GM19328 (cell line): ENCODE measurements around the gene PIP5K1C.

Experiments
- ATAC-seq: cut with Tn5 transposase; IDR thresholded peaks from one replicate; pipeline ENCODE4 v1.9.1; 2021; ENCODE audit warnings: mild to moderate bottlenecking, moderate library complexity; ENCODE audit not compliant: unreplicated experiment

PIP5K1C gene

DNA sequence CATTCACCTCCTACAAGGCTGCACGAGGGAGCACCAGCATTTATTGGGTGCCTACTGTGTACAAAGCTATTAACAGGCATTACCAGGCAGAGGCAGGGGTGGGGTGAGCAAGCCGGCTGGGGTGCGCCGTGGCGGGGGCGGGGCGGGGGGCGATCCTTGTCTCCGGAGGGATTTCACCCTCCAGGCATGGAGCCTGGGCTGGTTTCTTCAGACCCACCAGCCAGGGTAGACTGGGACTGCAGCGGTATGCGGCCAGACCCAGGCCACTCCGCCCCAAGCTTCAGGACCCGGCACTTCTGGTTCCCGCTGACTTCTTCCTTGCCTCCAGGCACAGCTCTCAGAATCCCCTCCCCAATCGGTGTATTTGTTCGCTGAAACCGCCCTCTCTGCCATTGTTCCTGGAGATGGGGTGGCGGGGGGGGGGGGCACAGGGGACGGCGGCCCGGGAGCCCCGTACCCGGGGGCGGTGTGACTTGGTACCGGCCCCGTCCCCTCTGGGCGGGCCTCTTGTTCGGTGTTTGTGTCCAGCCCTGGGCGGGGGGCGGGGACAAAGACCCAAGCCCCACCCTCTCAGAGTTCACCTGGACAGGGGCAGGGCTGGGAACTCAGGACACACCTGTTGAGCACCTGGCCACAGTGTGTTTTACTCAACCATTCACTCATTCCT, 22.3 kb upstream of the PIP5K1C start:
- no peak for ATAC-seq

DNA sequence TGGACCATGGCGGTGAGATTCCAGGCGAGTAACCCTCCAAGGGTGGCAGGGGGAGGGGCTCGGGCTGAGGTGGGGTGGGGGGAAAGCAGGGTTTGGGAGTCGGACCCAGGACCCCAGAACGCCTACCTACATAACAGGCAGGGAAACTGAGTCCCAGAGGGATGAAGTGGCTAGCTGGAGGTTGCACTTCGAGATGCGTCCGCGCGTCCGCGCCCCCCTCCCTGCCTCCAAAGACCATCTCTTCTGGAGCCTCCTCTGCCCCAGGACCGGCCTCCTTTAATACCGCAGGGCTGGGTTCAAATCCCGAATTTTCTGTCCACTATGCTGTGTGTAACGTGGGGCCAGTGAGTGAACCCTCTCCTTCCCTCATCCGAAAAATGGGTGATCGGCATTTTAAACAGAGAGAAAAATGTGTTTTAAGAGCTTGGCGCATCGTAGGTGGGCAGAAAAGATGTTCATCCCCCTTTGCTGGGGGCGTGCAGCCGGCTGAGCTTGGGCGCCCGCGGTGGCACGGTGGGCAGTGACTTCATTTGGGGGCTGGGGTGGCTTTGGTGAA, 21.7 kb upstream of the PIP5K1C start:
- no peak for ATAC-seq

DNA sequence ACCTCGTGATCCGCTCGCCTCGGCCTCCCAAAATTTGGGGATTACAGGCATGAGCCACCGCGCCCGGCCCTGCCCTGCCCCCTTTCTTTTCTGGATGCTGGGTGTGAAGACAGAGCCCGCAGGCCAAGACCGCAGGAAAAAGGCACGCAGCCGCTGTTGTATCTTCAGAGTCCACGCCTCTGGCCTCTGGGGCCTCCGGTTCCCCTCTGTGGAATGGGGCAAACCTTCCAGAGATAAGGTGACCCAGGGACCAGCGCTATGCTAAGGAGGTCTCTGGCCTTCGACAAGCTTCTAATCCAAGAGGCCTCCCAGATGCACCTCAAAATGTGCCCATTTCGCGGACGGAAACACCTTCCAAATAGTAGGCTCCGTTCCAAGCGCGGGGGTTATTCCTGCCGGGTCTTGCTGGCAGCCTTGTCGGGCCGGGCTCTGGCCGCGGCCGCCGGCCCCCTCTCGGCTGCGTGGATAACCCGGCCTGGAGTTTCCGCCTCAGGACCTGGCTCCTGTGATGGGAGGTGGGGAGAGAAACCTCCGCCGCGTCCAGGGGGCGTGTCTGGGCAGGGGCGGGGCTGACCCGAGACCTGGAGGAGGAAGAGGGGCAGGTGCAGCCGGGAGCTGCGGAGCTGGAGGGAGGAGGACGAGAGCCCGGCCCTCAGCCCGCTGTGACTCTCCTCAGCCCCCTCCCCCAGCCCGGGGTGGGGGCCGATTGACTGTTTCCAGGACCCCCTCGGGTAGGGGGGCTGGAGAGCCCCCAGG, 21.0 kb upstream of the PIP5K1C start:
- ATAC-seq: no peak

DNA sequence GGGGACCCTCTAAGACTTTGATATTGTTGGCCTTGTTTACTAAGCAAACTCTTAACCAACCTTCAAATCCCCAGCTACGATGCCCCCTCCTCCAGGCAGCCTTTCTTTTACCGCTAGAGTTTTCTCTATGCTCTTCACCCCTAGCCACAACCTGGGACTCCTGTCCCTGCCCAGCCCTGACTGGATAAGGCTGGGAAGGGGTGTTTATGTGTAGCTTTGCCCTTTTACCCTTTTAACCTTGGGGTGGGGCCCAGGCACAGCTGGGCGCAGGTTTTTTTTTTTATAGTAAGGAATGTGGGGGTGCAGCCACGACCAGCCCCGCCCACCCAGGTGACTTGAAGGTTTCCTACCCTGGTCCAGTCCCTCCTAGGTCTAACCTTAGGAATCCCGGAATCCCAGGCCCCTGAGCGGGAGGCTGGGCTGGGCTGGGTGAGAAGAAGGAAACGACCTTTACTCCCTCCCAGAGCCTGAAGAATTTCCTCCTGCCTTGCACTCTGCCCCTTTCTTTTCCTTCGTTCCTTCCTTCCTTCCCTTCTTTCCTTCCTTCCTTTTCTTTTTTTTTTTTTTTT, 20.2 kb upstream of the PIP5K1C start:
- no peak for ATAC-seq

DNA sequence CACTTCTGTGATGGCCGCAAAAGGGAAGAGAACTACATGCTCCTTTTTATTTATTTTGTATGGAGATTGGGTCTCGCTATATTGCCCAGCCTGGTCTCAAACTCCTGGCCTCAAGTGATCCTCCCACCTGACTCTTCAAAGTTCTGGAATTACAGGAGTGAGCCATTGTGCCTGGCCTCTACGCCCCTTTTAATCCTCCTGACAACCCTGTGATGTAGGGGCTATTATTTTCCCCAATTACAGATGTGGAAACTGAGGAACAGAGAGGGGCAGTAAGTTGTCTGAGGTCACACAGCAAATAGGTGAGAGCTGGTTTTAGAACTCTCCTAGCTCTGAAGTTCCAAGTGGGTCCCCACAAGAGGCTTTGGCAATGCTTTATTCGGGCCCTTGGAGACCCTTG, 19.6 kb upstream of the PIP5K1C start:
- ATAC-seq: no peak

DNA sequence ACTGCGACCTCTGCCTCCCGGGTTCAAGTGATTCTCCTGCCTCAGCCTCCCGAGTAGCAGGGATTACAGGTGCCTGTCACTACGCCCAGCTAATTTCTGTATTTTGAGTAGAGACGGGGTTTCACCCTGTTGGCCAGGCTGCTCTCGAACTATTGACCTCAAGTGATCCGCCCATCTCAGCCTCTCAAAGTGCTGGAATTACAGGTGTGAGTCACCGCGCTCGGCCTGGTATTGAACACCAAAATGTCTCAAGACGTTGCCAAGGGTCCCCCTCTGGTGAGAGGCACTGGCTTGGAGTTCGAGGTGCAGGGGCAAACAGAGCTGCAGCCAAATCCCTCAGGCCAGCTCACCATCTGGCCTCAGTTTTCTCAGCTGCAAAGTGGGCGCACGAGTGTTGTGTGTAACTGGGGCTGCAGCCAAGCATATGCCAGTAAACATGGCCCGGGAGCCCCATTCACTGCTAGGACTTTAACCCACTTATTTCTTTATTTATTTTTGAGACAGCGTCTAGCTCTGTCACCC, 15.9 kb upstream of the PIP5K1C start:
- no peak for ATAC-seq

DNA sequence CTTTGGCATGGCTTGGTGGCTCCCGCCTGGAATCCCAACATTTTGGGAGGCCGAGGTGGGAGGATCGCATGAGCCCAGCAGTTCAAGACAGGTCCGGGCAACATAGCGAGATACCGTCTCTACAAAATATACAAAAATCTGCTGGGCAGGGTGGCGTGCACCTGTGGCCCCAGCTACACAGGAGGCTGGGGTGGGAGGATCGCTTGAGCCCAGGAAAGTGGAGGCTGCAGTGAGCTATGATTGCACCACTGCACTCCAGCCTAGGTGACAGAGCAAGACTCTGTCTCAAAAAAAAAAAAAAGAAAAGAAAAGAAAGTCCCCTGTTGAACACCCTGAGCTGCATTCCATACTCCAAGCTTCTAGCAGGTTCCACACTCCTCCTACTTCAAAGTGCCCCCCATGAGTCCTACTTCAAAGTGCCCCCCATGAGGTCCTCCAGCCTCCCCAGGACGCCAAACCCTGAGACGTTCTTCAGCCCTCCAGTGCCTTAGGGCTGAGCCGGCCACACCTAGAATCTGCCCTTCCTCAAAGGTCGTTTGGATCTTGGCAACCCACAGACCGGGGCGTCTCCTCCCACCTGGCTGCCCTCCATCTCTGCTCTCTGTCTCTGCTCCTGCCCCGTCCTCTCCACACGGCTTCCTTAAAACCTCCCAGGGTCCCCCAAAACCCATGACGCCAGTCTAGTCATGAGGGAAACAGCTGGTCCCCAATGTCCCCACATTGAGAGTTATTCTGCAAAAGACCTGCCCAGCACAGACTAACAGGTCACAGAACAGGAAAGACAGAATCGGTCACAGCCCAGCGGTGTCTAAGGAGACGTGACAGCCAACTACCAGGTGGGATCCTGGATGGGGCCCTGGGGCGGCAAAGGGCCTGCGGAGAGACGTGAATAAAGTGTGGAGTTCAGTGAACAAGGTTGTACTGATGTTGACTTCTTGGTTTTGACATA, 12.7 kb upstream of the PIP5K1C start:
- ATAC-seq: no peak

DNA sequence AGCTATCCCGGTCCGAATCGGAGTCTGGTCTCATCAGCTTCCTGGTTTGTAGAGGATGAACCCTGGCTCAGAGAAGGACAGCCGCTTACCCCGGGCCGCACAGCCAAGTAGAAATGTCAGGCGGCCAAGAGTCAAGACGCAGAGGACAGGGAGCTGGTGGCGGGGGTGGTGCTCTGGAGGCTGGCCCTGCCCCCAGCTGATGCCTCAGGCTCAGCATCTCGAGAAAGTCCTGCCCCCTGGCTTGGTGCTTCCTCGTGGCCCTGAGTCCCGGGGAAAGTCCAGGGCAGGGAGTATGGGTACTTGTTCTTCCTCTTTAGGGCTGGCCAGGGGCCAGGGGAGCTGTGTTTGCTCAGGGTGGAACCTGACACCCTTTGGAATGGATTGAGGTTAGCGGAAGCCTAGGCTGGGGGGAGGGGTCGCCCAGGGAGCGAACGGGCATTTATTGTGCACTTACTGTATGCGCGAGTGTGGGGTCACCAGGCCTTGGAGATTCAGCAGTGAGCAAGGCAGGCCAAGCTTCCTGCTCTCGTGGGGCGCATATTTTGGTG, 10.1 kb upstream of the PIP5K1C start:
- no peak for ATAC-seq

DNA sequence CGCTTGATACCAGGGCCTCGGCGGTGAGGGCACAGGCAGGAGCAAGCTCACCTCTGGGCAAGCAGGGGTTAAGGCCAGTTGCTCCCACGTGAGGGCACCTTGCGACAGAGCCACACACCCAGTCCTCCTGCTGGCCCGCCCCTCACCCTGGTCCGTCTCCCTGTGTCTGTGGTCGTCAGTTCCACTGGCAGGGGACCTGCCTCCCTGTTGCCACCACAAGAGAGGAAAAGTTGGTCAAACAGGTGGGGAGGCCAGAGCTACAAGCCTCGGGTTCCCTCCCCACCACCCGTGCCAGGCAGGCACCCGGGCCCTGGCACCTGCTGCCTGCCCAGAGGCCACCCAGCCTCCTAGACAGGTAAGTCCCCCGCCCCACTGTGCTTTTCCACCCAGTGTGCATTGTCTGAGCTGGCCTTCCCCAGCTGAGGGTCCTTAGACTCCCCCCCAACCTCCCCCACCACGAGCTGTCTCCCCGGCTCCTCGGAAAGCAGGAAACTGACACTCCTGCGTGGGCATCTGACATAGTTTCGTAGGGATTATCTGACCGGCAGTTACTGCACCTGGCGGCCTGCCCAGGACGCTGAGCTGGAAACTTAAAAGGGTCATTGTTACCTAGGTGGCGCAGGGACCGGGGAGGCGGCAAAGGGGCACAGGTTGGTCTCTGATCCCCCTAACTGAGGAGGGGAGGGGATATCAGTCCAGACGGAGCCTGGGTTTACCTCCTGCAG, 8.1 kb upstream of the PIP5K1C start, which contains the start of gene TJP3:
Gene TJP3 (plus strand): TSS at position 178 of the 725 bp plus-strand sequence. CDS start 20,049 bp downstream, outside the sequence.
- no peak for ATAC-seq

DNA sequence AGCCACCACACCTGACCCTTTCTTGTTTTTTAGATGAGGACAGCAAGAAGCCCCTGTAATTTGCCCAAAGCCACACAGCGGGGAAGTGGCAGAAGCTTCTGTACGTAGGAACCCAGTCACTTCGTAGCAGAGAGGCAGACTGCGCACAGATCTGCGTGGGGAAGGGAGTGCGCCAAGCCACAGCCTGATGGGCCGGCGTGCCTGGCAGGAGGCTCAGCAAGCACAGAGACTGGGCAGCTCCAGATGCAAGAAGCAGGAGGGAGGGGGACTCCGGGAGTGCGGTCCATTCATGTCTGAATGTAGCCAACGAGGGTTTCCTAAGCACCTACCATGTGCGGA, 7.6 kb upstream of the PIP5K1C start:
- ATAC-seq: no peak

DNA sequence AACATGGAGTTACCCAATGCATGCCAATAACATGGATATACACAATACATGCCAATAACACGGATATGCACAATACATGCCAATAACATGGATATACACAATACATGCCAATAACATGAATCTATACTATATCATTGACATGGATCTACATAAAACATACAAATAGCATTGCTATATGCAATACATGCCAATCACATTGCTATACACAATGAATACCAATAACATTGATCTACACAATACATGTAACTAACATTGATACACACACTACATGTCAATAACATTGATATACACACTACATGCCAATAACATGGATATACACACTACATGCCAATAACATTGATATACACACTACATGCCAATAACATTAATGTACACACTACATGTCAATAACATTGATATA, 932 bp upstream of the PIP5K1C start:
- ATAC-seq: no peak

DNA sequence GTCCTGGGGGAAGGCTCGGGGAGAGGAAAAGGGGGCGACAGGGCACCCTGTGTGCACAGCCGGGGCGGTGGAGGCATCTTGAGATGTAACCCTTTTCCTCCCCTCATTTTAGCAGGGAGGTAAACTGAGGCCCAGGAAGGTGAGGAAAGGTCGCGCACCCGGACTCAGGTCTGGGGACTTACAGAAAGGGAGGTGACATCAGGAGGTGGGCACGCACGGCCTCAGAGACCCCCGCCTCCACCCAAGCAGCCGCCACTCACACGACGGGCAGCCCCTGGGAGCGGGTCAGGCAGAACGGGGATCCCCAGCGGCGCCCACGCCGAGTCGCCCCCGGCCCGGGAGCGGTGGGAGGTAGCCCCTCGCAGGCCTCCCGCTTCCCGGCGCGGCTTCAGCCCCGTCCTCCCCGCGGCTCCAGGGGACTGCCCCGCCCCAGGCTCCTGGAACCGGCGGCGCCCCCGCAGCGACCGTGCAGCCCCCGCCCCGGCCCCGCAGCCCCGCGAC, 477 bp downstream of the PIP5K1C start:
- ATAC-seq: peak; percentile 9

DNA sequence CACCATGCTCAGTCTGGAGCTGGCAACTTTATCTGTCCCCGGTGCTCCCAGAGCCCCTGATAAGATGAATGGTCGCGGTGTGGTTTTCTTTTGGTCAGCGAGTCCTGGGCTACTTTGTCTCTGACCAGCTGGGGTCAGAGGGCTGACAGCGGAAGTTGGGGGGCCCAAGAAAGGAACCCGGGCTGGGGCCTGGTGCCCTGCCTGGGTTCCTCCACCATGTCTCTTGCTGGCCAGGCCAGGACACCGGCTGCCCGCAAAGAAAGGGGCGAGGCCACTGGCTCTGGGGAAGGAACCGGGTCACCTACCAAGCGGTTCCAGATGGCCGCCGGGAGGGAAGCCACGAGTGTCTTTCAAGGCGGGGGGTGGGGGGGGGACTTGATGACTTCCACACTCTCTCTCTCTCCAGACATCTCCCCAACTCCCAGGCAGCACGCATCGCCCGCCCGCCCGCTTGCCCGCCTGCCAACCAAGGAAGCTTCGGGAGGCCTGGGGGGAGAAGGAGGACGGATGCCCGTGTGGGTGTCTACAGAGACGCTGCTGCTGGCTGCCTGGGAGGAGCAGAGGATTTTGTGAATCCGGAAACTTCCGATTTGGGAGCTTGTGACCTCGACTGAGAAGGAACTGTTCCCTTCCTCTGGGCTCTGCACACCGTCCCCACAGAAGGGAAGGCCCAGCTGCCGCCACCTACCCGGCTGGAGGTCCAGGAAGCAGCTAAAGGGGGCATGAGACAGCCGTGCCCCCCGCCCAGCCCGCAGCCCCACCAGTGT, 1.1 kb downstream of the PIP5K1C start:
- no peak for ATAC-seq

DNA sequence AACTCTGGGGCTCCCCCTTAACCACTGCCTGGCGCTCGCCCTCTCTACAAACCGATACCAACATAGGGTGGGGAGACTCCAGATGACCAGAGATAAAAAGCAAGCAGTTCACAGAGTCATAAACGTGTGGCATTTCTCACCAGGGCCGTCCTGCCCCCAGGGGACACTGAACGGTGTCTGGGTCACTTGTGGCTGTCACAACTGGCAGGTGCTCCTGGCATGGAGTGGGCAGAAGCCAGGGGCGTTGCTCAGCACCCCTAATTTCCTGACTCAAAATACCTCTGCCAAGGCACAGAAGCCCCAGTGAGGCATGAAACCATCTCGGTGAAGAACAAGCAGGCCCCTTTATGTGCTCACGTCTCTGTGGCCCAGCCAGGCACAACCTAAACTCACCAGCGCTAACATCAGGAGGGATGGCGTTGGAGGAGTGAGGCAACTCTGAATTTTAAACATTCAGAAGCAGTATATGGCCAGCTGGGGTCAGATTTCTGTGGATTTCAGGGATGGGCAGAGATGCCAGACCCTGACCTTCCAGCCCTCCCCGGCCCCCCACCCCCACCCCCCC, 1.8 kb downstream of the PIP5K1C start:
- ATAC-seq: no peak

DNA sequence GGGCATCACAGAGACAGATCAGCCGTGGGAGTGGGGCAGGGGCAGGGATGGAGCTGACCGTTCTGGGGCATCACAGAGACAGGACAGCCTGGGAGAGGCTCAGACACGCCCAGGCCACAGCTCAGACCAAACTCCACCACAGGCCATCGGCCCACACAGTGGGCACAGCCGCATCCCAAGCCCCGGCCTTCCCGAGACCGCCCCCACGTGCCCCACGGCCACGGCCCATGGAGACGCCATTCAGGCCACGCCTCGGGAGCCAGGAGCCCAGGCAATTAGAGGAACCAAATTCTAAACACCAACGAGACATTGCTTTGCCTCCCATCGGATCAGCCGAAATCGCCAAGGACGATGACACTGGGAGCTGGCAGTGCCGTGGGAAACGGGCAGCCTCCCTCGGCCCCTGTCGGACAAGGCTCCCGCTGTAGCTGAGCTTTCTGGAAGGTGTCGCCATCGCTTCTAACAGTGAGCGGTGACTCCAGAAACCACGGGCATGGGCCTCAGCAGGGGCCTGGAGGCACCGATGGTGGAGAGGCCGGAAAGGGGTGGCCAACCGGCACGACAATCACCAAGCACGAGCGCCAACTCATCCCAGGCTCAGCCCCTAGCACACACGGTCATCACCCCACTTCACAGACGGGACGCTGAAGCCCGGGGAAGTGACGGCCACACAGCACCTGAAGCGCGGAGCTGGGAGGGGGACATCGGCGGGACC, 2.4 kb downstream of the PIP5K1C start:
- ATAC-seq: no peak

DNA sequence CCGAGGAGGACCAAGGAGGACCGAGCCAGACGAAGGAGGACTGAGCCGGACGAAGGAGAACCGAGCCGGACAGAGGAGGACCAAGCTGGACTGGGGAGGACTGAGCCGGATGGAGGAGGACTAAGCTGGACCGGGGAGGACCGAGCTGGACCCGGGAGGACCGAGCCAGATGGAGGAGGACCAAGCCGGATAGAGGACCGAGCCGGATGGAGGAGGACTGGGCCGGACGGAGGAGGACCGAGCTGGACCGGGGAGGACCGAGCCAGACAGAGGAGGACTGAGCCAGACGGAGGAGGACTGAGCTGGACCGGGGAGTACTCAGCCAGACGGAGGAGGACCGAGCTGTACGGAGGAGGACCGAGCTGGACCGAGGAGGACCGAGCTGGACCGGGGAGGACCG, 3.2 kb downstream of the PIP5K1C start:
- ATAC-seq: no peak

DNA sequence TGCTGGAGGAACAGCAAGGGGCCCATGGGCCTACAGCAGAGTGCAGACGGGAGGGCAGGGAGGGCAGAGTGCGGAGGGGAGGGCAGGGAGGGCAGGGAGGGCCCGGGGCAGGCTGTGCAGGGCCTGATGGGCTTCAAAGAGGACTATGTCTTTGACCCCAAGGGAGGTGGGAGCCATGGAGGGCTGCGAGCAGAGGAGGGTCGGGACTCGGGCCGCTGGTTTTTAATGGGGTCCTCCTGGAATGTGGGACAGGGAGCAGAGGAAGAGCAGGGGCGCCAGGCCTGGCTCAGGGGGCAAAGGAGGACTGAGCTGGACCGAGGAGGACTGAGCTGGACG, 3.6 kb downstream of the PIP5K1C start:
- ATAC-seq: no peak
